T-cell (primary cell): ENCODE data around the gene CAMK1. TPM values are rescaled to one million over a fixed set of nuclear protein-coding genes. Genes with fewer than 3 reads are reported as not detected.

Source experiments
- ATAC-seq, 4 experiments: fragments of 200-7000 bp in 3 of 4; fragments of 150-1000 bp in 1 of 4; cut with Tn5 transposase; replicated peaks in 1 of 4; 1 replicate in 3 of 4; 2 replicates in 1 of 4; pipeline ENCODE4 v1.10.0; 2021; ENCODE audit warnings: moderate library complexity in 3 of 4, mild to moderate bottlenecking in 2 of 4, moderate number of reproducible peaks in 1 of 4
- CTCF ChIA-PET, 2 donors: fragments of 300-600 bp; sonication (Branson Sonifier 250); formaldehyde crosslinking; loops; one replicate each; lab custom pipeline; 2022; ENCODE audit warnings: antibody characterized with exemption in 2 of 2; lab: Charles Lee
- POLR2A ChIA-PET, 2 donors: fragments of 300-600 bp; sonication (Branson Sonifier 250); formaldehyde crosslinking; loops; one replicate each; lab custom pipeline; 2022; ENCODE audit warnings: antibody characterized with exemption in 2 of 2; lab: Charles Lee
- DNase-seq, 35 experiments: peaks; one replicate each; pipeline versions ENCODE4 v3.0.0 to v3.0.0-alpha.2; 2013 to 2023
- H3K27ac ChIP-seq: one replicate; pipeline ENCODE4 v1.5.1; 2013; ENCODE audit warnings: low read length
- H3K27me3 ChIP-seq, 2 experiments: replicated peaks in 1 of 2; 1 replicate in 1 of 2; 2 replicates in 1 of 2; pipeline versions ENCODE4 v1.6.1 to v1.7.0; 2013; ENCODE audit warnings: low read length in 1 of 2, mixed read lengths in 1 of 2; ENCODE audit not compliant: control insufficient read depth in 2 of 2, insufficient read depth in 2 of 2; ENCODE audit errors: extremely low read depth in 1 of 2
- H3K36me3 ChIP-seq, 2 donors: 1 replicate in 1 of 2; 2 replicates in 1 of 2; pipeline versions ENCODE4 v1.6.1 to v1.7.0; 2013; ENCODE audit warnings: low read length in 1 of 2; ENCODE audit not compliant: control insufficient read depth in 2 of 2, insufficient read depth in 1 of 2; ENCODE audit errors: extremely low read depth in 1 of 2
- H3K4me1 ChIP-seq, 2 experiments: 1 replicate in 1 of 2; 2 replicates in 1 of 2; pipeline versions ENCODE4 v1.6.1 to v1.7.0; 2013; ENCODE audit warnings: low read length in 2 of 2, mixed read lengths in 1 of 2; ENCODE audit not compliant: insufficient read depth in 2 of 2, control insufficient read depth in 1 of 2; ENCODE audit errors: extremely low read depth in 1 of 2
- H3K4me3 ChIP-seq, 2 donors: 1 replicate in 1 of 2; 2 replicates in 1 of 2; pipeline versions ENCODE4 v1.5.1 to v1.7.0; 2013; ENCODE audit warnings: mild to moderate bottlenecking in 2 of 2, low read length in 1 of 2, moderate library complexity in 1 of 2; ENCODE audit not compliant: control insufficient read depth in 1 of 2; ENCODE audit errors: extremely low read depth in 1 of 2
- H3K9me3 ChIP-seq: 2 replicates; pipeline ENCODE4 v1.7.0; 2013
- H3K27ac Mint-ChIP-seq, 2 donors: one replicate each; pipeline ENCODE4 v1.8.0; 2020 to 2021; ENCODE audit warnings: mild to moderate bottlenecking in 2 of 2, mixed read lengths in 2 of 2
- H3K27me3 Mint-ChIP-seq, 2 donors: one replicate each; pipeline ENCODE4 v1.8.0; 2021 to 2022; ENCODE audit warnings: mixed read lengths in 2 of 2
- H3K36me3 Mint-ChIP-seq: one replicate; pipeline ENCODE4 v1.8.0; 2021; ENCODE audit warnings: mixed read lengths
- H3K4me1 Mint-ChIP-seq, 3 donors: one replicate each; pipeline ENCODE4 v1.8.0; 2020 to 2022; ENCODE audit warnings: mixed read lengths in 3 of 3, mild to moderate bottlenecking in 1 of 3
- H3K4me3 Mint-ChIP-seq, 3 donors: one replicate each; pipeline ENCODE4 v1.8.0; 2020 to 2022; ENCODE audit warnings: mild to moderate bottlenecking in 3 of 3, mixed read lengths in 3 of 3, moderate library complexity in 3 of 3
- H3K9me3 Mint-ChIP-seq, 3 donors: one replicate each; pipeline ENCODE4 v1.8.0; 2020 to 2022; ENCODE audit warnings: mixed read lengths in 3 of 3
- WGBS: methylation state at CpG from one replicate; pipeline ENCODE4 v1.1.5; 2013; ENCODE audit warnings: missing lambda C conversion rate; ENCODE audit not compliant: insufficient coverage; 5-methylcytosine and 5-hydroxymethylcytosine counted together
- total RNA-seq, 35 experiments: library from RNA in 6 of 35; stranded (reverse) in 6 of 35; fragments of 120-200 nt in 1 of 35; gene quantifications; one replicate each; pipeline versions ENCODE4 v1.2.1 to v1.2.4 and lab custom pipeline; 2013 to 2026

The CAMK1 gene
- total RNA-seq, 5 donors from 2014 or later (not counting 1 experiment from before 2014, with no cell fraction given) = 1.1 to 1.7 (median 1.3) TPM

DNA sequence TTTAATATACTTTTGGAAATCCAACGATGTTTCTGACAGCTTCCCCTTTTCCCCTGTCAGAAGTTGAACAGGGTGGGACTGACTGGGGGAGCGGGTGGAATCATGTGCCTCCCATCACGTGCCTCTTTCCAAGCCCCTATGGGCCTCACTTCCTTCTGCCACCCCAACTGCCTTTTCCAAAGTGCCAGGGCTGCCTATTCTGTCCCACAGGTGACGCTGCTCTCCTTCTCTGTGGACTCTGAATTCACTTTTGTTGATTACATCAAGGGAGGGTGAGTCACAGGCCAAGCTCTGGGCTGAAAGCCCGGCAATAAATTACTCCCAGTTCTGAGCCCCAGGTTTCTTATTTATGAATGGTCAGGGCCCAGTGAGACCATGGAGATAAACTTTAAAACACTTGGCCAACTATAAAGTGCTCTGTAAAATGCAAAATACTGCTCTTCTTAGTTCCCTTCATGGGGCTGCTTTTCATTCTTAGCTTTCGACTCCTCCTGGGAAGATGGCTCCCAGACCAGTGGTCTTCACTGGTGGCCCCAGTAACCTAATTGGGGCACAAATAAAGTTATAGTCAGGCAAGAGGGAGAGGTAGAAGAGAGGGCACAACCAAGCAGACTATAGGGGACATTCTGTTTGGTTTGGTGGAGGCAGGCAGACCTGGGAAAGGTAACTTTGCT is 53.8 kb downstream of the CAMK1 start:
- Mint-ChIP-seq H3K27ac (no peak overlapping the region), H3K27me3 (peaks cover 0 to 5% of the 10 kb centered on the region in 2 donors)

DNA sequence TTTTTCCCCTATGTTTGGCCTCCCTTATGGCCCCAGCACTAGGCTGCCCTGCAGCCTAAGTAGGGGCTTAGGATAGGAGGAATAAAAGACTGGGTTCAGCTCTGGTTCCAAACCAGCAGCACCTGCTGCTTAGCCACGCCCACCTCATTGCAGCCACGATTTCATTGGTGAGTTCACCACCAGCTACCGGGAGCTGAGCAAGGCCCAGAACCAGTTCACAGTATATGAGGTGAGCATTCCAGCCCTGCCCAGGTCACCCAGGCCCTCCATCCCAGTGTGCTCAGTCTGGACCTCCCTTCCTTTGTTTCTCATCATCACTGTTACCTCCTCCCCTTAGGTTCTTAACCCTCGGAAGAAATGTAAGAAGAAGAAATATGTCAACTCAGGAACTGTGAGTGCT is 54.6 kb downstream of the CAMK1 start:
- peaks cover 2 to 7% of the 10 kb centered on the region in 2 experiments for H3K4me1 ChIP-seq
- Mint-ChIP-seq H3K9me3 (no peaks in the 10 kb centered on the region), H3K36me3 (no peaks in the 10 kb centered on the region), H3K27ac (no peak overlapping the region), H3K27me3 (peaks cover 0 to 5% of the 10 kb centered on the region in 2 donors), H3K4me3 (no peak overlapping the region), H3K4me1 (peaks cover 12 to 16% (median 14%) of the 10 kb centered on the region in 3 donors)
- no peak overlapping the region for H3K27ac ChIP-seq
- H3K9me3 ChIP-seq = no peaks in the 10 kb centered on the region
- ChIA-PET CTCF (interaction anchor here in 1 of 2 donors (0.6 kb wide), 1 partner anchor 11 kb away, joined by 3 read pairs; no protein-coding TSS in a partner anchor), POLR2A (no interaction called here)
- ATAC-seq = no peak
- DNase-seq = no peak
- 13% methylated on average over 3 of the region's 4 CpGs for WGBS
- no peak overlapping the region for H3K4me3 ChIP-seq
- no peaks in the 10 kb centered on the region for H3K36me3 ChIP-seq
- H3K27me3 ChIP-seq = peaks cover 0 to 7% of the 10 kb centered on the region in 2 experiments

More for the DNA sequence above, 53.8 kb downstream of the CAMK1 start:
- H3K36me3 ChIP-seq = no peaks in the 10 kb centered on the region
- no CpG with 5 or more reads among the region's 6 CpGs for WGBS
- POLR2A ChIA-PET = no interaction called here
- H3K9me3 ChIP-seq = no peaks in the 10 kb centered on the region
- no peak overlapping the region for H3K4me3 Mint-ChIP-seq
- no peaks in the 10 kb centered on the region for H3K36me3 Mint-ChIP-seq
- DNase-seq (peak in 6 of 35 experiments; percentile 19 to 48 (median 30)), ATAC-seq (peak; percentile 53 to 82 (median 66))
- H3K4me1 Mint-ChIP-seq = peaks cover 12 to 16% (median 14%) of the 10 kb centered on the region in 3 donors
- no peaks in the 10 kb centered on the region for H3K9me3 Mint-ChIP-seq
- CTCF ChIA-PET = interaction anchor here (0.5 to 0.6 kb wide), 2 partner anchors 10 to 15 kb away, joined by 3 read pairs; no protein-coding TSS in a partner anchor
- H3K27me3 ChIP-seq = peaks cover 0 to 7% of the 10 kb centered on the region in 2 experiments
- peaks cover 2 to 7% of the 10 kb centered on the region in 2 experiments for H3K4me1 ChIP-seq
- H3K4me3 ChIP-seq = no peak overlapping the region
- H3K27ac ChIP-seq = no peak overlapping the region

DNA sequence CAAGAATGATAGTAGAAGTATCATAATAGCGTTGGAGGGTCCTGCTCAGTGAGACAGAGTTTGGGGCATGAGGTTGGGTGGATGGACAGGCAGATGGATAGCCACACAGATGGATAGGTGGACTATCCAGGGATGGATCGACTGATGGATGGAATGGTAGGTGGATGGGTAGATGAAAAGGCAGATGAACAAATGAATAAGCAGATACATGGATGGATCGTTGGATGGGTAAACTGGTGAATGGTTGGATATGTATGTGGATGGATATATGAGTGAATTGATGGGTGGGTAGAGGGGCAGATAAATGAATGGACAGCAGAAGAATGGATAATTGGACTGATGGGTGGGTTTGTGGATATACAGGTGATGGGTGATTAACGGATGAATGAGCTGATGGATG is 56.6 kb downstream of the CAMK1 start:
- Histone ChIP-seq H3K4me1 (peaks cover 2 to 4% of the 10 kb centered on the region in 2 experiments), H3K36me3 (no peaks in the 10 kb centered on the region), H3K27ac (no peak overlapping the region), H3K27me3 (peaks cover 0 to 7% of the 10 kb centered on the region in 2 experiments), H3K9me3 (no peaks in the 10 kb centered on the region), H3K4me3 (no peak overlapping the region)
- POLR2A ChIA-PET = no interaction called here
- Mint-ChIP-seq H3K4me3 (no peak overlapping the region), H3K27me3 (peaks cover 0 to 8% of the 10 kb centered on the region in 2 donors), H3K36me3 (no peaks in the 10 kb centered on the region), H3K4me1 (peaks cover 8 to 12% (median 9%) of the 10 kb centered on the region in 3 donors), H3K27ac (no peak overlapping the region), H3K9me3 (no peaks in the 10 kb centered on the region)
- no peak for ATAC-seq
- CTCF ChIA-PET = no interaction called here
- DNase-seq = no peak
- 84% methylated on average over 4 of the region's 4 CpGs for WGBS

DNA sequence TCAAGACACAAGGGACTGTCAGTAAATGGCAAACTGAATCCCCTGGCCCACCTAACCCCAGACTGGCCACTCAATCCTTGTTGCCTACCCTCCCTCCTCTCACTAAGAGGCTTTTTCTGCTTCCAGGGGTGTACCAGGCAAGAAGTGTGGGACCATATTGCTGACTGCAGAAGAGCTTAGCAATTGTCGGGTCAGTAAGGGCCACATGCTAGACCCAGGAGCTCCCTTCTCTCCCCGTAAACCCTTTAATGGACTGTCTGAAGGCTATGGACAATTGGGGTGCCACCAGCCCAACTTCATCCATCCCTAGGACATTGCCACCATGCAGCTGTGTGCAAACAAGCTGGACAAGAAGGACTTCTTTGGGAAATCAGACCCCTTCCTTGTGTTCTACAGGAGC is 57.3 kb downstream of the CAMK1 start:
- H3K27ac ChIP-seq = no peak overlapping the region
- CTCF ChIA-PET = no interaction called here

DNA sequence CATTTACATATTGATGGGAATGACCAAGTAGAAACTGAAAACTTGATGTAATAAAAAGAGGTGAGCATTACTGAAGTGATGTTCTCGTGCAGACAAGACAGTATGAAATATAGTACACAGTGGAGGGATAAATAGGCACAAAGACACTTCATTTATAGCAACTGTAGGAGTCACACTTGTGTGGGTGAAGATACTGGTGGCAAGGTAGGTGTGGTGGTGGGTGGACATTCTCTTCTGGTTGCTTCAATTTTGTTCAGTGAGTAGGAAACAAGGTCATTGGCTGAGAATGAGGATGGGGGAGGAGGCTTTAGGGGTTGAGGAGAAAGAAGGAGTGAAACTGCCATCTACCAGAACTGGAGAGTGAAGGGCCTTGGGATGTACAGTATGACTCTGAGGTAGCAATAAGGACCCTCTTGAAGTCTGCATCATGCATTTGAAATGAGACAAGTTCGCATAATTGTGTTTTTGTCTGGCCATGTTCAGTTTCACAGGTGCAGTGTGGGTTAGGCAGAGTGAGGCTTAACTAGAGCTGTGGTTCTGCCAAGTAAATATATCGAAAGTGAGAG is 59.5 kb downstream of the CAMK1 start:
- CTCF ChIA-PET = interaction anchor here in 1 of 2 donors (0.7 kb wide), 1 partner anchor 178 kb away, joined by 3 read pairs; no protein-coding TSS in a partner anchor
- Mint-ChIP-seq H3K27me3 (peaks cover 10 to 18% of the 10 kb centered on the region in 2 donors), H3K4me3 (no peak overlapping the region), H3K4me1 (peaks cover 0 to 4% (median under 1%) of the 10 kb centered on the region in 3 donors), H3K36me3 (peaks cover 3% of the 10 kb centered on the region), H3K27ac (no peak overlapping the region), H3K9me3 (peaks cover 0 to 4% (median 0%) of the 10 kb centered on the region in 3 donors)
- DNase-seq (no peak), ATAC-seq (no peak)
- H3K27ac ChIP-seq = no peak overlapping the region
- peaks cover 0 to 19% of the 10 kb centered on the region in 2 experiments for H3K27me3 ChIP-seq
- H3K9me3 ChIP-seq = no peaks in the 10 kb centered on the region
- H3K4me3 ChIP-seq = no peak overlapping the region
- no peaks in the 10 kb centered on the region for H3K36me3 ChIP-seq
- POLR2A ChIA-PET = no interaction called here
- WGBS = 63% methylated on average over 2 of the region's 3 CpGs
- no peaks in the 10 kb centered on the region for H3K4me1 ChIP-seq

More for the DNA sequence above, 57.3 kb downstream of the CAMK1 start:
- H3K9me3 Mint-ChIP-seq = no peaks in the 10 kb centered on the region
- no peaks in the 10 kb centered on the region for H3K36me3 Mint-ChIP-seq
- no peak overlapping the region for H3K4me3 Mint-ChIP-seq
- no peak for ATAC-seq
- Histone ChIP-seq H3K4me1 (no peaks in the 10 kb centered on the region), H3K9me3 (no peaks in the 10 kb centered on the region), H3K27me3 (peaks cover 0 to 7% of the 10 kb centered on the region in 2 experiments), H3K4me3 (no peak overlapping the region), H3K36me3 (no peaks in the 10 kb centered on the region)
- peaks cover 2 to 6% (median 2%) of the 10 kb centered on the region in 3 donors for H3K4me1 Mint-ChIP-seq
- 88% methylated on average over 1 of the region's 2 CpGs for WGBS
- peaks cover 0 to 9% of the 10 kb centered on the region in 2 donors for H3K27me3 Mint-ChIP-seq
- POLR2A ChIA-PET = no interaction called here
- H3K27ac Mint-ChIP-seq = no peak overlapping the region
- no peak for DNase-seq
